ENCODE data around the gene CCL28.
"Not testable (repeated sequence)": the region's sequence is repeated elsewhere in the genome, so short reads cannot be mapped to it uniquely, and the experiment has no call there.

CCL28 gene

DNA sequence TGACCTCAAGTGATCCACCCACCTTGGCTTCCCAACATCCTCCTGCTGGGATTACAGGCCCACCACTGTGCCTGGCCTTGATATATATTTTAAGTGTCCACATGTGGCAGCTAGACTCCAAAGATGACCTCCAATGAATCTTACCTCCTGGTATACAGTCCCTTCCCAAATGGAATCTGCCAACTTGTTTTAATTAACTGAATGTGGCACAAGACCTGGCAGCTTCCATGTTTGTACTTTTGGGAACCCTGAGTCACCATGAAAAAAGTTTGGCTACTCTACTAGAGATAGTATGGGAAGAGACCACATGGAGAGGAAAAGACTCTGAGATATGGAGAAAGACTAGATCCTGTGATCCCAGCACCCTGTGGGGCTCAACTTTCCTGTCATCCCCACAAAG lies 42.5 kb downstream of the CCL28 start:
- H3K36me3 ChIP-seq (replicated peaks): no peaks in the 10 kb centered on the region
- in situ Hi-C loops (cut with HindIII; ENCODE audit: low pct_ligation_motif_present, low sequenced_read_pairs): no loop called here
- DNase-seq: no peak
- no peak overlapping the region for H3K4me3 ChIP-seq (ENCODE audit: low read depth, low read length)
- H3K27ac ChIP-seq: no peak overlapping the region
- no peaks in the 10 kb centered on the region for H3K27me3 ChIP-seq (replicated peaks)
- TF ChIP-seq, protein P1, sequence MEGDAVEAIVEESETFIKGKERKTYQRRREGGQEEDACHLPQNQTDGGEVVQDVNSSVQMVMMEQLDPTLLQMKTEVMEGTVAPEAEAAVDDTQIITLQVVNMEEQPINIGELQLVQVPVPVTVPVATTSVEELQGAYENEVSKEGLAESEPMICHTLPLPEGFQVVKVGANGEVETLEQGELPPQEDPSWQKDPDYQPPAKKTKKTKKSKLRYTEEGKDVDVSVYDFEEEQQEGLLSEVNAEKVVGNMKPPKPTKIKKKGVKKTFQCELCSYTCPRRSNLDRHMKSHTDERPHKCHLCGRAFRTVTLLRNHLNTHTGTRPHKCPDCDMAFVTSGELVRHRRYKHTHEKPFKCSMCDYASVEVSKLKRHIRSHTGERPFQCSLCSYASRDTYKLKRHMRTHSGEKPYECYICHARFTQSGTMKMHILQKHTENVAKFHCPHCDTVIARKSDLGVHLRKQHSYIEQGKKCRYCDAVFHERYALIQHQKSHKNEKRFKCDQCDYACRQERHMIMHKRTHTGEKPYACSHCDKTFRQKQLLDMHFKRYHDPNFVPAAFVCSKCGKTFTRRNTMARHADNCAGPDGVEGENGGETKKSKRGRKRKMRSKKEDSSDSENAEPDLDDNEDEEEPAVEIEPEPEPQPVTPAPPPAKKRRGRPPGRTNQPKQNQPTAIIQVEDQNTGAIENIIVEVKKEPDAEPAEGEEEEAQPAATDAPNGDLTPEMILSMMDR (IDR thresholded peaks at IDR 0.05; ENCODE audit: low read depth, low read length, missing control alignments): no peak

DNA sequence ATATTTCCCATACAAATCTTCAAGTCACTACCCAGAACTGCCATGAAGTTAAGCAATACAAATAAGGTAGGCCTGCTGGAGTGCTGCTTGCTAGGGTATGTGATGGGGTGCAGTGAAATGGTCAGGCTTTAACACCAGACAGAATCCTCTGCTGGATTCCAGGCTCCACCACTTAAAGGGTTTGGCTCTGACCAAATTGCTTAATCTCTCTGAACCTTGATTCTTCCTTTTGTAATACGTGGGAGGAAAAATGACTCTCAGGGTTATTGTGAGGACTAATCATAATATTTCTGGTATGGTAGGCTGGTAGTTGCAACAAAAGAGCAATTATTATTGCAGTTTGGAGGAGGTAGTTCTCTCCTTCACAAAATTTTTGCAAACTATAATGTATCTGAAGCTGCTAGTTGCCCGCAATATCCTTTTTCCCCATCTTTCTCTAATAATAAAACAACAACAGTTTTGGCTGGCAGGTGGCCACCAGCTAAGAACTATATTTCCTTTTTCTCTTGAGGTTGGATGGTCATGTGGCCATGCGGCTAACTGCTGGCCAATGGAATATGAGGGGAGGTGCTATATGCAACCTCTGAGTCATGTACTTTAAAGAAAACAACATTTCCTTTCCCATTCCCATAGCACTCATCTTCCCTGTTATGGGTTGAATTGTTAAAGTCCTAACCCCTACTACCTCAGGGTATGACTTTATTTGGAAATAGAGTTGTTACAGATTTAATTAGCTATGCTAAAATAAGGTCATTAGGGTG lies 44.1 kb downstream of the CCL28 start:
- TF ChIP-seq, protein P1 (IDR thresholded peaks at IDR 0.05; ENCODE audit: low read depth, low read length, missing control alignments): no peak
- in situ Hi-C loops (cut with HindIII; ENCODE audit: low pct_ligation_motif_present, low sequenced_read_pairs): no loop called here
- Histone ChIP-seq H3K36me3 (replicated peaks) (no peaks in the 10 kb centered on the region), H3K27me3 (replicated peaks) (no peaks in the 10 kb centered on the region), H3K27ac (no peak overlapping the region), H3K4me3 (ENCODE audit: low read depth, low read length) (no peak overlapping the region)
- no peak for DNase-seq

DNA sequence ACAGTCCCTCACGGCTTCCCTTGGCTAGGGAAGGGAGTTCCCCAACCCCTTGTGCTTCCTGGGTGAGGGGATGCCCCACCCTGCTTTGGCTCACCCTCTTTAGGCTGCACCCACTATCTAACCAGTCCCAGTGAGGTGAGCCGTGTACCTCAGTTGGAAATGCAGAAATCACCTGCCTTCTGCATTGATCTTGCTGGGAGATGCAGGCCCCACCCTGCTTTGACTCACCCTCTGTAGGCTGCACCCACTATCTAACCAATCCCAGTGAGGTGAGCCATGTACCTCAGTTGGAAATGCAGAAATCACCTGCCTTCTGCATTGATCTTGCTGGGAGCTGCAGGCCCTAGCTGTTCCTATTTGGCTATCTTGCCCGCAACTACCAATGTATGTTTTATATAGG lies 44.7 kb downstream of the CCL28 start:
- DNase-seq: no peak
- TF ChIP-seq, protein P1 (IDR thresholded peaks at IDR 0.05; ENCODE audit: low read depth, low read length, missing control alignments): no peak
- no peaks in the 10 kb centered on the region for H3K27me3 ChIP-seq (replicated peaks)
- H3K4me3 ChIP-seq (ENCODE audit: low read depth, low read length): no peak overlapping the region
- H3K36me3 ChIP-seq (replicated peaks): no peaks in the 10 kb centered on the region
- in situ Hi-C loops (cut with HindIII; ENCODE audit: low pct_ligation_motif_present, low sequenced_read_pairs): no loop called here
- no peak overlapping the region for H3K27ac ChIP-seq

DNA sequence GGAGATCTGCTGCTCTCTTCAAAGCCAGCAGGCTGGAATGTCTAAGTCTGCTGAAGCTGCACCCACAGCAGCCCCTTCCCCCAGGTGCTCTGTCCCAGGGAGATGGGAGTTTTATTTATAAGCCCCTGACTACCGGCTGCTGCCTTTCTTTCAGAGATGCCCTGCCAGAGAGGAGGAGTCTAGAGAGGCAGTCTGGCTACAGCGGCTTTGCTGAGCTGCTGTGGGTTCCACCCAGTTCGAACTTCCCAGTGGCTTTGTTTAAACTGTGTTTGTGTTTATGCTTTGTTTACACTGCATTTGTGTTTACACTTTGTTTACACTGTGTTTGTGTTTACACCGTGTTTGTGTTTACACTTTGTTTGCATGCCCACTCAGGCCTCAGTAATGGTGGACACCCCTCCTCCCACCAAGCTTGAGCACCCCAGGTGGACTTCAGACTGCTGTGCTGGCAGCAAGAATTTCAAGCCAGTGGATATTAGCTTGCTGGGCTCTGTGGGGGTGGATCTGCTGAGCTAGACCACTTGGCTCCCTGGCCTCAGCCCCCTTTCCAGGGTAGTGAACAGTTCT lies 45.4 kb downstream of the CCL28 start:
- H3K36me3 ChIP-seq (replicated peaks); in situ Hi-C loops (cut with HindIII; ENCODE audit: low pct_ligation_motif_present, low sequenced_read_pairs); DNase-seq; H3K27me3 ChIP-seq (replicated peaks); H3K27ac ChIP-seq; H3K4me3 ChIP-seq (ENCODE audit: low read depth, low read length): not testable (repeated sequence)

DNA sequence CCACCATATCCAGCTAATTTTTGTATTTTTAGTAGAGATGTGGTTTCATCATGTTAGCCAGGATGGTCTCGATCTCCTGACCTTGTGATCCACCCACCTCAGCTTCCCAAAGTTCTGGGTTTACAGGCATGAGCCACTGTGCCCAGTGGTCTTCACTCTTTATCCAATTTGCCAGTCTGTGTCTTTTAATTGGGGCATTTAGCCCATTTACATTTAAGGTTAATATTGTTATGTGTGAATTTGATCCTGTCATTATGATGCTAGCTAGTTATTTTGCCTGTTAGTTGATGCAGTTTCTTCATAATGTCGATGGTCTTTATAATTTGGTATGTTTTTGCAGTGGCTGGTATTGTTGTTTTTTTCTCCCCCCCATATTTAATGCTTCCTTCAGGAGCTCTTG lies 47.0 kb downstream of the CCL28 start:
- in situ Hi-C loops (cut with HindIII; ENCODE audit: low pct_ligation_motif_present, low sequenced_read_pairs); H3K27ac ChIP-seq; H3K4me3 ChIP-seq (ENCODE audit: low read depth, low read length); H3K36me3 ChIP-seq (replicated peaks); H3K27me3 ChIP-seq (replicated peaks); DNase-seq: not testable (repeated sequence)

DNA sequence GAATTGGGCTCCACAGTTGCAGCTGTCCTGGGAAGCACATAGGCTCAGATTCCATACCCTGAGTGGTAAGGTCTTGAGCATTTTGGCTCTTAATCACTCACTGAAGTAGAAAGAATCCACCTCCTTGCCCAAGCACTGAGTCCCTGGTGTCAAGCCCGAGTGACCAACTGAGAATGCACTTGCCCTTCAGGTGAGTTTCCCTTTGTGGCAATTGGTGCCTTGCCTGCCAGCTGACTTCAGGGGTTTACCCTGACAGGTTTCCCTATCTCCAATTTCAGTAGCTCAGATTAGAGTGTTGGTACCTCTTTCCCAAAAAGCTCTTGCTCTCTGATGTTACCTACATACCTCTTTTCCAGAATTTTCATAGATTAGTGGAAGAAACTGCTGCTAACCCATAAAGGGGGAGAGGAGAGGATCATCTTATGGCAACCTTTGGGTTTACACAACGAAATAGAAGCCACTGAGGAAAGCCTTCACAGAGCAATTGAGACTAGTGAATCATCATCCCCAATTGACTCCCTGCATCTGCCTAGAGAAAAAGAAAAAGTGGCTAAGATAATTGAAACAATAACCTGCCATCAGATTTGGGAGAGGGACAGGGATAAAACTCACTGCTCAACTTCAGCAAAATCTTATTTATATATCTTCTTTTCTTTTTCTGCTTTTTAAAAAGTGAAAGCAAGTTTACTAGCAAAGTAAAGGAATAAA lies 48.6 kb downstream of the CCL28 start:
- DNase-seq: no peak
- in situ Hi-C loops (cut with HindIII; ENCODE audit: low pct_ligation_motif_present, low sequenced_read_pairs): no loop called here
- Histone ChIP-seq H3K36me3 (replicated peaks) (no peaks in the 10 kb centered on the region), H3K4me3 (ENCODE audit: low read depth, low read length) (no peak overlapping the region), H3K27ac (no peak overlapping the region), H3K27me3 (replicated peaks) (no peaks in the 10 kb centered on the region)
- TF ChIP-seq, protein P1 (IDR thresholded peaks at IDR 0.05; ENCODE audit: low read depth, low read length, missing control alignments): no peak
